Gastrocnemius medialis (tissue), 4 donors: ENCODE measurements around the gene SMG6.

Source experiments
- POLR2A ChIP-seq, 2 donors: fragments of 450-650 bp; IDR thresholded peaks; one replicate each; pipeline ENCODE4 v1.6.1; 2017; ENCODE audit warnings: antibody characterized with exemption in 2 of 2, mild to moderate bottlenecking in 2 of 2, moderate library complexity in 2 of 2
- TF ChIP-seq, protein P1 (sequence below), 5 experiments: fragments of 450-650 bp in 3 of 5; fragments of 200-600 bp in 2 of 5; sonication (generic) in 2 of 5; IDR thresholded peaks in 4 of 5; conservative IDR thresholded peaks in 1 of 5; 1 replicate in 4 of 5; 2 replicates in 1 of 5; pipeline ENCODE4 v1.5.1; 2016 to 2019; ENCODE audit warnings: antibody characterized with exemption in 5 of 5, mild to moderate bottlenecking in 3 of 5, moderate library complexity in 3 of 5

DNA sequence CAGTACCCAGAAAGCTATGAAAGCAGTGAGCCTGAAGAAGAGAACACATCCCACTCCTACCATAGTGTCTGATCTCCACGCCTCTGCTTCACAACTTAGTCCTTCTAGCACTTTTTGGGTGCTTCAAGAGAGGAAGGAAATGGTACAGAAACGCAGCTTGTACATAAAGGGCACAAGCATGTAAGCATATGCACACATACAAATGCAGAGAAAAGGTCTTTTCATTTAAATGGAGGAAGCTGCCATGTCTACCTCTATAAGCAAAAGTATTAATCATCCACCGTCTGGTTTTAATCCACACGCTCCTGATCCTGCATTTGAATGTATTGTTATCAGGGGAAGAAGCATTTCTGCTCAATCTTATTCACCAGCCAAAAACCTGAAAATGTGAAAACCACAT, 148.0 kb downstream of the SMG6 start:
- TF ChIP-seq, protein P1, sequence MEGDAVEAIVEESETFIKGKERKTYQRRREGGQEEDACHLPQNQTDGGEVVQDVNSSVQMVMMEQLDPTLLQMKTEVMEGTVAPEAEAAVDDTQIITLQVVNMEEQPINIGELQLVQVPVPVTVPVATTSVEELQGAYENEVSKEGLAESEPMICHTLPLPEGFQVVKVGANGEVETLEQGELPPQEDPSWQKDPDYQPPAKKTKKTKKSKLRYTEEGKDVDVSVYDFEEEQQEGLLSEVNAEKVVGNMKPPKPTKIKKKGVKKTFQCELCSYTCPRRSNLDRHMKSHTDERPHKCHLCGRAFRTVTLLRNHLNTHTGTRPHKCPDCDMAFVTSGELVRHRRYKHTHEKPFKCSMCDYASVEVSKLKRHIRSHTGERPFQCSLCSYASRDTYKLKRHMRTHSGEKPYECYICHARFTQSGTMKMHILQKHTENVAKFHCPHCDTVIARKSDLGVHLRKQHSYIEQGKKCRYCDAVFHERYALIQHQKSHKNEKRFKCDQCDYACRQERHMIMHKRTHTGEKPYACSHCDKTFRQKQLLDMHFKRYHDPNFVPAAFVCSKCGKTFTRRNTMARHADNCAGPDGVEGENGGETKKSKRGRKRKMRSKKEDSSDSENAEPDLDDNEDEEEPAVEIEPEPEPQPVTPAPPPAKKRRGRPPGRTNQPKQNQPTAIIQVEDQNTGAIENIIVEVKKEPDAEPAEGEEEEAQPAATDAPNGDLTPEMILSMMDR (IDR thresholded peaks at IDR 0.05 in 4 of 5, conservative IDR thresholded peaks at IDR 0.05 in 1 of 5), result no peak
- TF ChIP-seq POLR2A (IDR thresholded peaks at IDR 0.05), result no peak
